Pancreas (tissue), 10 donors: Measurements from ENCODE around the gene SLC41A3. TPM values are rescaled to one million over a fixed set of nuclear protein-coding genes. Genes with fewer than 3 reads are reported as not detected.
A peak's percentile ranks its signal among the peaks of the same experiment; 100 is the strongest.

Source experiments
- ATAC-seq, 4 donors: fragments of 200-7000 bp; cut with Tn5 transposase; one replicate each; pipeline versions ENCODE4 v1.8.0 to v1.9.1; 2020; ENCODE audit warnings: mild to moderate bottlenecking in 4 of 4, moderate library complexity in 4 of 4
- DNase-seq, 6 donors: peaks; one replicate each; pipeline ENCODE4 v3.0.0-alpha.2; 2020
- FAIRE-seq: peaks from 2 replicates; lab custom pipeline; 2012; peaks lifted over from hg19 to GRCh38; lab: Jason Lieb, UNC
- H3K27ac ChIP-seq, 4 donors: fragments of 200-600 bp; sonication (generic); 1 replicate in 3 of 4; 2 replicates in 1 of 4; pipeline versions ENCODE4 v1.5.0 to v1.8.0; 2020
- H3K27me3 ChIP-seq, 4 donors: fragments of 200-600 bp; one replicate each; pipeline ENCODE4 v1.8.0; 2021
- H3K36me3 ChIP-seq, 3 donors: fragments of 200-600 bp; sonication (generic) in 1 of 3; one replicate each; pipeline versions ENCODE4 v1.5.0 to v1.8.0; 2020 to 2021
- H3K4me1 ChIP-seq, 3 donors: fragments of 200-600 bp; one replicate each; pipeline ENCODE4 v1.8.0; 2021
- H3K4me3 ChIP-seq, 4 donors: fragments of 200-600 bp; sonication (generic) in 2 of 4; one replicate each; pipeline versions ENCODE4 v1.5.0 to v1.8.0; 2020 to 2021
- H3K9me3 ChIP-seq, 4 donors: fragments of 200-600 bp; one replicate each; pipeline ENCODE4 v1.8.0; 2021
- WGBS, 2 donors: extraction: QIAGEN DNeasy Blood & Tissue Kit; methylation state at CpG; one replicate each; pipeline ENCODE4 v1.1.7; 2013; 5-methylcytosine and 5-hydroxymethylcytosine counted together
- intact Hi-C, 3 donors: fragments of 100-400 bp; cut with DNase I; formaldehyde crosslinking; loops; one replicate each; pipeline versions ENCODE4 v1.11.1 to v1.14.2; 2022
- polyA plus RNA-seq, 2 donors: library from polyadenylated mRNA; stranded (reverse); fragments of 200-250 nt; gene quantifications; one replicate each; pipeline ENCODE4 v1.2.3, GENCODE V29; 2013
- total RNA-seq, 6 donors: library from RNA; stranded (reverse); fragmentation: NEBNext Ultra II Directional in 4 of 6; extraction: Animal tissue kit (Norgen Biotek cat#: 25700) in 4 of 6; gene quantifications; one replicate each; pipeline versions ENCODE4 v1.2.1 to v1.2.4, GENCODE V29; 2021 to 2023
- TF ChIP-seq, protein P1 (sequence below), 4 donors: fragments of 200-600 bp; sonication (generic) in 3 of 4; IDR thresholded peaks; one replicate each; pipeline versions ENCODE4 v1.5.0 to v1.8.0; 2021; ENCODE audit warnings: antibody characterized with exemption in 4 of 4
- donor health status: healthy with polysubstance abuse.
- donor health status: DM: no; HTN: no; CAD: no; lungs with moderate emphysema.
- donor health status: DM: no; HTN: no; CAD: no.
- donor health status: control.
- donor health status: control.
- donor health status: Bipolar disorder and iron deficiency.
- donor health status: DM: yes; HTN: yes; CAD: no.
- donor health status: DM: no; HTN: no; CAD: no.
- donor health status: DM: no; HTN: no; CAD: no.
- donor health status: DM: yes; HTN: yes; CAD: no.

Gene SLC41A3
- total and polyA plus RNA-seq, 8 donors = 19.4 to 38.1 (median 31.1) TPM

DNA sequence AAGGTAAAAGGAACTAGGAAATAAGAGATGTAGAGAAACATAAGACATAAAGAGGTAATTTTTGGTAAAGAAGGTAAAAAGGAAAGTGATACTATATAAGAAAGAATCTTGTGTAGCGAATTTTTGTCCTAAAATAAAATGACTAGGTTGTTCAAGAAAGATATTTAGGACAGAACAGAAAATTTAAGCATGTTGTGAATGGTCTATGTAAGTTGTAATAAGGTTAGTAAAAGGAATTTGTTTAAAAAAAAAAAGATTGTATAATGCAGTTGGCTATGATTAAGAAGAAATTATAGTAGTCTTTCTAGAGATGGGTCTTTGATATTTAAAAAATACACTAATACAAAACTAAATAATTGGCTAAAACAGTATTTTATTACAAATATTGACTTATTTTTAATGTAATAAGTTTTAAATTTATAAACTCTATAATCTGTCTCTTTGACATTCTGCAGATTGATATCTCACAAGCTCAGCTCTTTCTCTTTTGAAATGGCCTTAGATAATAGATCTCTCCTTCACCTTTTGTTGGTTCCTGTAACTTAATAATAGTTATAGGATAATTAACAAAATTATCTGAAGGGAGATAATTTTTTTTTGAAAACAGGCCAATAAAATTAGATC is 3.7 kb upstream of the SLC41A3 start:
- no peak overlapping the region for H3K27ac ChIP-seq
- peaks cover 0 to 6% (median 0%) of the 10 kb centered on the region in 3 donors for H3K4me1 ChIP-seq
- WGBS, 2 donors = 88 to 91% methylated on average over 1 of the region's 1 CpG
- H3K4me3 ChIP-seq = no peak overlapping the region
- ATAC-seq (no peak), DNase-seq (no peak), FAIRE-seq (peak; percentile 53)
- H3K9me3 ChIP-seq = no peaks in the 10 kb centered on the region
- intact Hi-C loops = no loop called here
- H3K27me3 ChIP-seq = no peaks in the 10 kb centered on the region
- no peaks in the 10 kb centered on the region for H3K36me3 ChIP-seq
- TF ChIP-seq, protein P1, sequence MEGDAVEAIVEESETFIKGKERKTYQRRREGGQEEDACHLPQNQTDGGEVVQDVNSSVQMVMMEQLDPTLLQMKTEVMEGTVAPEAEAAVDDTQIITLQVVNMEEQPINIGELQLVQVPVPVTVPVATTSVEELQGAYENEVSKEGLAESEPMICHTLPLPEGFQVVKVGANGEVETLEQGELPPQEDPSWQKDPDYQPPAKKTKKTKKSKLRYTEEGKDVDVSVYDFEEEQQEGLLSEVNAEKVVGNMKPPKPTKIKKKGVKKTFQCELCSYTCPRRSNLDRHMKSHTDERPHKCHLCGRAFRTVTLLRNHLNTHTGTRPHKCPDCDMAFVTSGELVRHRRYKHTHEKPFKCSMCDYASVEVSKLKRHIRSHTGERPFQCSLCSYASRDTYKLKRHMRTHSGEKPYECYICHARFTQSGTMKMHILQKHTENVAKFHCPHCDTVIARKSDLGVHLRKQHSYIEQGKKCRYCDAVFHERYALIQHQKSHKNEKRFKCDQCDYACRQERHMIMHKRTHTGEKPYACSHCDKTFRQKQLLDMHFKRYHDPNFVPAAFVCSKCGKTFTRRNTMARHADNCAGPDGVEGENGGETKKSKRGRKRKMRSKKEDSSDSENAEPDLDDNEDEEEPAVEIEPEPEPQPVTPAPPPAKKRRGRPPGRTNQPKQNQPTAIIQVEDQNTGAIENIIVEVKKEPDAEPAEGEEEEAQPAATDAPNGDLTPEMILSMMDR (IDR thresholded peaks at IDR 0.05) = no peak

DNA sequence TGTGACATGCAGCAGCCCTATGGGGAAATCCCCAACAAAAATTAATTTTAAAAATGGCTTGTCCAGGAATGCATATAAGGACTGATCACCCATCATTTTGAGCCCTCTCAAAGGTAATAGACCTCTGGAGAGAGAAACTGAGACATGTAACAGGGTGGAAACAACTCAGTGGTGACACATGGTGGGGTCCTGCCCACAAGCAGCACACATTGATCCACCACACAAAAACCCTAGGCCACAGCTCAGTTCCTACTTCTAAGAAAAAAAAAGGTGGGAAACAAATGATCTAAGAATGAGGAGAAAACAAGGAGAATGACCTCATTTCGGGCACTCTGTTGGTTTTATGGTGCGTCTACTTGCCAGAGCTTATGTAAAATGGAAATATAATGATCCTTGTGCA is 1.9 kb upstream of the SLC41A3 start:
- H3K27me3 ChIP-seq = no peaks in the 10 kb centered on the region
- no peaks in the 10 kb centered on the region for H3K36me3 ChIP-seq
- no peak overlapping the region for H3K4me3 ChIP-seq
- ATAC-seq (no peak), FAIRE-seq (no peak), DNase-seq (no peak)
- 43 to 91% methylated on average over 2 of the region's 2 CpGs for WGBS, 2 donors
- H3K4me1 ChIP-seq = peaks cover 0 to 6% (median 0%) of the 10 kb centered on the region in 3 donors
- intact Hi-C loops = no loop called here
- no peaks in the 10 kb centered on the region for H3K9me3 ChIP-seq
- TF ChIP-seq, protein P1 (IDR thresholded peaks at IDR 0.05) = no peak
- no peak overlapping the region for H3K27ac ChIP-seq

DNA sequence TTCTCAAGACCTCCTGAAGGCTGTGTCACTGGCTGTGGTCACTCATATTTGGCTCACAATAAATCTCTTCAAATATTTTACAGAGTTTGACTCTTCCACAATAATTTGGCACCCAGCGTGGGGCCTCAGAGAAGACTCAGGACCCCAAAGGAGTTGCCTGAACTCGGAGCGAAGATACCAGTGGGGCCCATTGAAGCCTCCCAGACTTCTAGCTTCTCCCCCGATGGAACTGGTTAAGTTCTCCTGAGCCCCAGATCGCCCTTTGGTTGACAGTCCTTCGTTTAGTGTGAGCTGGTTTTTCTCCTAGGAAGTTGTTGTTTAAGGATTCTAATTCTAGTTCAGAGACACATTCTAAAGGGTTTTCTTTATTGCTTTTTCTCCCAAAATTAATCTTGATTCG is 1.4 kb upstream of the SLC41A3 start:
- H3K4me1 ChIP-seq = peaks cover 0 to 6% (median 0%) of the 10 kb centered on the region in 3 donors
- WGBS, 2 donors = 95 to 98% methylated on average over 7 of the region's 7 CpGs
- H3K27me3 ChIP-seq = no peaks in the 10 kb centered on the region
- no peak overlapping the region for H3K4me3 ChIP-seq
- TF ChIP-seq, protein P1 (IDR thresholded peaks at IDR 0.05) = no peak
- H3K27ac ChIP-seq = no peak overlapping the region
- H3K9me3 ChIP-seq = no peaks in the 10 kb centered on the region
- FAIRE-seq = no peak
- no peaks in the 10 kb centered on the region for H3K36me3 ChIP-seq
- intact Hi-C loops = no loop called here
- ATAC-seq = no peak
- DNase-seq = no peak

DNA sequence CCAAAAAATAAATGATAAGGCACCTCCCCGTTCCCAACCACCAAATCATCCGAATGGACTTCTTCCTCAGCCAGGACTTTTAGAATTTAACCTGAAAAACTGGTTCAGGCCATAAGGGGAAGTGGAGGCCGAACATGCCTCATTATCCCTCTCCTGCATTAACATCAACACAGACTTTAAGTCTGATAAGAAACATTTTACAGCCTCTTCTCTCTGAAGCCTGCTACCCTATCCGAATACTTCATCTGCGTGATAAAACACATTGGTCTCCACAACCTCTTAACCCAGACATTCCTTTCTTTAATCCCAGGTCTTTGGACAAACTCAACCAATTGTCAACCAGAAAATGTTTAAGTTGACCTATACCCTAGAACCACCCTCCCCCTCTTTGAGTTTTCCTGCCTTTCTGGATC is 850 bp upstream of the SLC41A3 start:
- intact Hi-C loops = no loop called here
- Histone ChIP-seq H3K9me3 (no peaks in the 10 kb centered on the region), H3K27ac (peak overlapping the region; percentile 86 to 94 (median 90)), H3K36me3 (no peaks in the 10 kb centered on the region), H3K4me1 (peaks cover 0 to 6% (median 0%) of the 10 kb centered on the region in 3 donors), H3K27me3 (no peaks in the 10 kb centered on the region), H3K4me3 (peak overlapping the region; percentile 56 to 88 (median 80))
- DNase-seq = no peak
- ATAC-seq = no peak
- TF ChIP-seq, protein P1 (IDR thresholded peaks at IDR 0.05) = no peak
- no peak for FAIRE-seq
- WGBS, 2 donors = 32 to 39% methylated on average over 5 of the region's 5 CpGs

DNA sequence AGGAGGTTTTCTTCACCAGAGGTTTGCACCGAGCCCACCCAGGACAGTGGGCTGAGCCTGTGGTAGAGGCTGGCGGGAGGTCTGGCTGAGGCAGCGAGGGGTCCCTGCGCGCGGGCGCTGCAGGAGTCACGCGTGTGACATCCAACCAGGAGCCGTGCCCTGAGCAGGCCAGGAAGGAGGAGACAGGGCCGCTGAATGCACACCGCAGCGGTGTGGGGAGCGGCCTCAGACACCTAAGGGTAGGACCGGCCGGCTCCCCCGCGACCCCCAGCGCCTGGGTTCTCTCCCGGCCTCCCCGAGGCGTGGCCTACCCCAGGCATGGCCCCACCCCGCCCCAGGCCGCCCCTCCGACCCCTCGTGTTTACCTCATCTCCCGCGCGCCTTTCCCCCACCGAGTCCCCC is 412 bp downstream of the SLC41A3 start:
- FAIRE-seq = no peak
- Histone ChIP-seq H3K36me3 (no peaks in the 10 kb centered on the region), H3K27ac (peak overlapping the region; percentile 86 to 94 (median 90)), H3K27me3 (no peaks in the 10 kb centered on the region), H3K9me3 (no peaks in the 10 kb centered on the region), H3K4me3 (peak overlapping the region; percentile 56 to 88 (median 80)), H3K4me1 (peaks cover 0 to 6% (median 0%) of the 10 kb centered on the region in 3 donors)
- WGBS, 2 donors = 0 to 1% methylated on average over 20 to 30 of the region's 30 CpGs
- DNase-seq = peak in 5 of 6 donors; percentile 43 to 83 (median 62)
- peak; percentile 66 to 81 (median 70) for ATAC-seq
- TF ChIP-seq, protein P1 (IDR thresholded peaks at IDR 0.05) = no peak
- intact Hi-C loops = no loop called here
